Colon (tissue), 2 donors: Measurements from ENCODE around the gene GPR141.

ENCODE experiments used
- FAIRE-seq: peaks from 2 replicates; lab custom pipeline; 2012; peaks lifted over from hg19 to GRCh38; lab: Jason Lieb, UNC
- donor health status: control.
- donor health status: control.

GPR141 gene, protein sequence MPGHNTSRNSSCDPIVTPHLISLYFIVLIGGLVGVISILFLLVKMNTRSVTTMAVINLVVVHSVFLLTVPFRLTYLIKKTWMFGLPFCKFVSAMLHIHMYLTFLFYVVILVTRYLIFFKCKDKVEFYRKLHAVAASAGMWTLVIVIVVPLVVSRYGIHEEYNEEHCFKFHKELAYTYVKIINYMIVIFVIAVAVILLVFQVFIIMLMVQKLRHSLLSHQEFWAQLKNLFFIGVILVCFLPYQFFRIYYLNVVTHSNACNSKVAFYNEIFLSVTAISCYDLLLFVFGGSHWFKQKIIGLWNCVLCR

GRCh38 chr7:37683246-37684120, at the start of gene GPR141:
TSS of gene GPR141 (plus strand) at chr7:37683766. CDS start at chr7:37740394, 56,628 bp downstream.
- FAIRE-seq, result no peak

DNA sequence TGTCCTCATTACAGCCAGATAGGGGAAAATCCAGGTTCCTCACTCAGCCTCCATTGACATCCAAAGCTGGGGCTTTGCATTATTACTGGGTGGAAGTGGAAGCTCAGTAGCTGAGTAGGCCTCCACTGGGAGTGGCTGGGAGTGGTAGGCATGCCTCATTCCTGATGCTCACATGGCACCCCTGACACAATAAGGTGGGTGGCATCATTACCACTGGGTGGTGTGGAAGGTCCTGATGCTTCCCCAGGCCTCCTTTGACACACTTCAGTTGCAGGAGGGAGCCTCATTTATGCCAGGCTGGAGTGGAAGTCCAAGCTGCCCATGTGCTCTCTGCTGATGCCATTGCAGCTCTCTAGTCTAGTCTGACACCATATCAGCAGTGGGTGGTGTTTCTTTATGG, 48.2 kb upstream of the GPR141 start:
- FAIRE-seq, result no peak

- FAIRE-seq, result no peak
Observed at GRCh38 chr7:37642028-37642540, 41.5 kb upstream of the GPR141 start.

GRCh38 chr7:37643876-37644275, 39.7 kb upstream of the GPR141 start:
- no peak for FAIRE-seq

GRCh38 chr7:37645282-37646050, 38.1 kb upstream of the GPR141 start:
- no peak for FAIRE-seq

DNA sequence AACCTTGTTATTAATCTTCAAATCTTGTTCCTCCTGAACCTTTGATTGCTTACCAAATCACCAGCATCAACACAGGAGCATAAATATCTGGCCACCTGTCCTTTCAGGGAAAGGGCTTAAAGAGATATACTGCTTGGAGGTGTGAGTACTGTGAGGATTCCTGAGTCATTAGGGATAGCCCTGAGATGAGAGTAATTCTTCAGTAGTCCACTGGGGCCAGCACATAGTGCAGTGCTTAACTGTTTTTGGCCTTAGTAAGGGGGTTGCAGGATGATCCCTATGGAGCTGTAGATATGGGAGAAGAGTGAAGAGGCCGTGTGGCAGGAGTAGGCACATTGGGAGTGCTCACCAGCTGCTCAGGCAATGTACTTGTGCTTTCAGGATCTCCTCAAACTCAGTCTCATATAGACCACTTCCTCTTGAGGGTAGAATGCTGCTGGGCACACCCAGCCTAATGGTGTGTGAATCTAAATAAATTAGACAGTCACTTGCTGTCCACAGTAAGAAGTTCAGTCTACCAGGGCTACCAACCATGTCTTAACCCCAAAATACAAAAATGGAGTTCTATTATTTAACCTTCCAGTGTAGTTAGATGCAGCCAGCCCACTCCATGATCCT, 26.5 kb upstream of the GPR141 start:
- FAIRE-seq, result no peak

DNA sequence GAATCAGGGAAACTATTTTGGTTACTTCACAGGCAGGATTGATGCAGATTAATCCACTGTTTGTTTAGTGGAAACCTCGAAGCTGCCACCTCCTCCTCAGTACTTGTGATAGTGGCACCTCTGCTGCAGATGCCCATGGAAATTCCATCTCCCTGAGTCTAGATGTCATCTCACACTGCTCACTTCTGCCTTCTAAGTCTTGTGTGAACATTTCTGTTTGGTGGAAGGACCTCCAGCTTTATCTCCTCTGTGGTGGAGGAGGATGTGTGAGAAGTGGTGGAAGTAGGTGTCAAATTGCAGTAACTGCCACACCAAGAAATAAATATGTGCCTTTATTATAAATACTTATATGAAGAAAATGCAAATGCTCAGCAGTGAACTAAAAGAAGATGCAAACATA, 25.8 kb upstream of the GPR141 start:
- FAIRE-seq, result no peak

- FAIRE-seq, result no peak
Observed at GRCh38 chr7:37659971-37660565, 23.5 kb upstream of the GPR141 start.

- no peak for FAIRE-seq
Observed at GRCh38 chr7:37660614-37661013, 23.0 kb upstream of the GPR141 start.

GRCh38 chr7:37663693-37664092, 19.9 kb upstream of the GPR141 start:
- no peak for FAIRE-seq

- no peak for FAIRE-seq
Observed at GRCh38 chr7:37665352-37666022, 18.1 kb upstream of the GPR141 start.

DNA sequence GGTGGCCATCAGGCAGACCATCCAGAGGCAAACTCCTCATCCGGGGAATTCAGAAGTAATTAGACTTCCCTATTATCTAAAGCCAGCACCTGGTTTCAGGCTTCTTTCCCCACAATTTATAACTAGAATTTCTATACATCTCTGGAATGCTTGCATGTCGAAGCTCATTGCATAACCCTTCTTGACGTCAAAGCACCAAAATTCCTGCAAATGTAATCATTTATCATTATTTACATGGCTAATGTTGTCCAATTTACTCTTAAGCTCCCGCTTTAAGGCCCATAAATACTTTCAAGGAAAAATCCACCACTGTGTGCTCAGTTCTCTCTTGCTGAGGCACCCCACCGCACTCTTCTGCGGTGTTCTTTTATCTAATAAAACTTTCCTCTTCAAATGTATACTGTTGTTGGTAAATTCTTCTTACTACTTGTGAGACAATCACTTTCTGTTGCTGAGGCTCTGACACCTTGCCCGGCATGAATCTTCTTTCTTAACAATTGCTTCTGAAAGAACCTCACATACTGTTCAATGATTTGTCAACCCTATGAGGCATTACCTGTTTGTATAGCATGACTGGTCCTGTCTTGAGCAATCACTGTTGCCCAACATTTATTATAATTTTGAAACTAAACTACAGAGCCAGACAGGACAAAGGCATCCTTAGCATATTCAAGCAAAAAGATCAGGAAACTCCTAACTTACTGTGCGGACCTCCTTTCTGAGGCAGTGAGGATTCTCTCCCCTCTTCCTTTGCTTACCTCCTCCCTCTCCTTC, 17.4 kb upstream of the GPR141 start:
- no peak for FAIRE-seq

DNA sequence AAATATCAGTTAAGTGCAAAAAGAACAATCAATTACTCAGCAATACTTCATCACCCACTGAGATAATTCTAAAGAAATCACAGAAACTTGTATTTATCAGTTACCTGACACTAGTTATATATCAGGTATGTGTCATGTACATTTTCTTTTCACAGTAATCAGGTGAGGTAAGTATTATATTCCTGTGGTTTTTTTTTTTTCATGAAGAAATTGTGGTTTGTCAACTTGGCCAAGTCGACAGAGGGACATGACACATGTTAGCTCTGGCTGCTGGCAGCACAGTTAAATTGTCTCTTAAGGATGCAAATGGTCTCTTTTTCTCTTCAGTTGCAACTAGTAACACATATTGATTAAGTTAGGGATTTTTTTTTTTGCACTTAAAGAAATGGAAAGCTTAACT, 13.7 kb upstream of the GPR141 start:
- no peak for FAIRE-seq

GRCh38 chr7:37670436-37670835, 13.1 kb upstream of the GPR141 start:
- FAIRE-seq, result no peak

DNA sequence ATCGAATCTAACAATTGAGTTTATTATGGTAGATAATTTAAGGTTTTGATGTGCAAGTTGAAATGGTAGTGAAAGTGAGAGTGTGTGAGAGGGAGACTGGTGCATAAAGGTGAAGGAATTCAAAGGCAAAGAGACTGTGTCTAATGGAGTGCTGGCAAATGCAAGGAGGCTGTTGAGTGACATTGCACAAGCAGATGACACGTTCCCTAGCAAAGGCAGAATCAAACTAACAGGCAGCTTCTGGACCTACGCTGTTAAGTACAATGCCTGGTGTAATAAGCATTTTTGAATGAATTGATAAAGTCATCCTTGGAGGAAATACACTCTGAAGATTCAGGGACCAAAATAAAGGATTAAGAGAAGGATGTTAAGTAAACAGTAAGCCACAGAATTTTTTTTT, 11.7 kb upstream of the GPR141 start:
- FAIRE-seq, result no peak

DNA sequence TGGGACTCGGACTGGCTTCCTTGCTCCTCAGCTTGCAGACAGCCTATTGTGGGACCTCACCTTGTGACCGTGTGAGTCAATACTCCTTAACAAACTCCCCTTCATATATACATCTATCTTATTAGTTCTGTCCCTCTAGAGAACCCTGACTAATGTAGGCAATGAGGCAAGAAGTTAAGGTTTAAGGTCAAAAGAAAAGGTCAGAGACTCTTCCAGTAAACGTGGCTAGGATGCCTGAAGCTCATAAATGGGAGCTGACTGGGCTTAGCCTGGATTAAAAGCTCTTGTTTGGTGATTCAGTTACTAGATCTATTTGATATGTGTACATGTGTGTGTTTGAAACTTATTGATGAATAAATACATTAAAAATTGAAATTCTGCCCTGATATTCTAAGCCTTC, 10.6 kb upstream of the GPR141 start:
- FAIRE-seq, result no peak

DNA sequence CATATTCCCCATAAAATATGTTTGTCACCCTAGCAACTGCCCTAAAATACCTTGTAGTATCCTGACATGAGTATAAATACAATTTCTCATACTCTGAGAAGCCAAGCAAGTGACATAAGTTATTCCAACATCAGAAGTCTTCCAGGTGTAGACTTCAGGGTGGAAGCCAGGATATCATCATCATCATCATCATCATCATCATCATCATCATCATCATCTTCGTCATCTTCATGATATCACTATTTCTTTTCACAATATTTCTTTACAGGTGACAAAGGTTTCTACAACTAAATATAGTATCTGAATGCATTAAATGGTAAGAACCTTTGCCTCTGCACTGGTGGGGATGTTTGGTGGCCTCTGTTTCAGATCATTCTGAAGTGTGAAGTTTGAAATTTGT, 10.0 kb upstream of the GPR141 start:
- FAIRE-seq, result no peak

GRCh38 chr7:37674531-37674930, 9.0 kb upstream of the GPR141 start:
- FAIRE-seq, result no peak

DNA sequence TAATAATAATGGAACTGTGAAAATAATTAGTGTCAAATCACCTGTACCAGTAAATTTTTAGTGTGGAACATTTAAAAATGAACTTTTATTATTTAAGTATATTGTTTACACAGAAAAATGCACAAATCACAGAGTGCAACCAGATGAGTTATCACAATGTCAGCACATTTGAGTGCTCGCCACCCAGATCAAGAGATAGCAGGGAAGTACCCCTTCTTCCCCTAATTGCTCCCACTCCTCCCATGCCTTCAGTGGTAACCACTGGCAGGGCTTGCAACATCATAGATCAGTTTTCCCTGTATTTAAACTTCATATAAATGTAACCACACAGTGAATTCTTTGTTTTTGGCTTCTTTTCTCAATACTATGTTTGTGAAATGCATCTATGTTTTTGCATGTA, 7.8 kb upstream of the GPR141 start:
- FAIRE-seq, result no peak

- no peak for FAIRE-seq
Observed at GRCh38 chr7:37684927-37685326, 1.4 kb downstream of the GPR141 start.
